Stimulated activated CD4-positive, alpha-beta T cell treated with anti-CD3 and anti-CD28 coated beads, Interleukin-4, amount 100 ng/mL, for 4 hours (primary cell): ENCODE measurements around the gene ASB15.
A peak's percentile ranks its signal among the peaks of the same experiment; 100 is the strongest.
"Not testable (repeated sequence)": the region's sequence is repeated elsewhere in the genome, so short reads cannot be mapped to it uniquely, and the experiment has no call there.

Source experiments
- DNase-seq, 2 experiments: peaks; one replicate each; pipeline ENCODE4 v3.0.0-alpha.2; 2020

Gene ASB15

DNA sequence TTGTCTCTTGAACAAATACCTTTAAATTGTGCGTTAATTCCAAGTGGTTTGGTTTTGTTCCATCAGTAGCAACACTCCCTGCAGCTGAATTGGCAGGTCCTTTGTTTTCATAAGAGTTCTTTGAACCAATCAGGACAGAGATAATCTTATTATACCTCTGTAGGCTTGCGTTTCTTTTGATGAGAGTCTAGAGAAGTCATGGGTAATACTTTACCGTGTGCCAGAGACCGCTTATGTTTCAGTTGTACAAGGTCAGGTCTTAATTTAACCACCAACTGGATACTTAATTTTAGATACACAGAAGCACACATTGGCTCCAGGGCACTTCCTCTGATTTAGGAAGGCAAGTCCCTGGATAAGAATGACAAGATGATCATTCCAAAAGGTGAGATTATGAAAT, at the start of gene ASB15:
TSS of gene ASB15 (plus strand) at position 292 of the 400 bp plus-strand sequence. CDS start 12,682 bp downstream, outside the sequence.
- no peak for DNase-seq

DNA sequence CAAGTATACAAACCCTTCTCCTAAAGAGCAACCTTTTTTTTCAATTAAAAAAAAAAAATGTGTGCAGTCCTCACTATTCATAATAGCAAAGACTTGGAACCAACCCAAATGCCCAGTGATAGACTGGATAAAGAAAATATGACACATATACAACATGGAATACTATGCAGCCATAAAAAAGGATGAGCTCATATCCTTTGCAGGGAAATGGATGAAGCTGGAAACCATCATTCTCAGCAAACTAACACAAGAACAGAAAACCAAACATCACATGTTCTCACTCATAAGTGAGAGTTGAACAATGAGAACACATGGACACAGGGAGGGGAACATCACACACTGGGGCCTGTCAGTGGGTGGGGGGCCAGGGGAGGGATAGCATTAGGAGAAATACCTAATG, 49.5 kb upstream of the ASB15 start:
- not testable (repeated sequence) for DNase-seq

DNA sequence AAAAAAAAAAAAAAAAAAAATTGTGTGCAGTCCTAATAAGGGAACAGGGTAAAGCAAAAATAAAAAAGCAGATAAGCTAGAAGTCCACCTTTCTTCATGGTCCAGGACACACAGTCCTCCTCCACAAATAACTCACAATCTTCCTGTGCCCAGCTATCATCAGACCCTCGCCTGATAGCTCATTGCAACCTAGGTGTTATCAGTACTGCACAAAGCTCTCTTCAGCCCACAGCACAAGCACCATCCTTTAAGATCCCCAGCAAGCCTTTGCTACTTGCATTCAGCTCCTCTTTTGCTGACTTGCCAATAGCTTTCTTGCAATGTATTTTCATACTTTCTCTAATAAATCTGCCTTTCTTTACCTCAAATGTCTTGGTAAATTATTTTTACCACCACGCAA, 49.0 kb upstream of the ASB15 start:
- no peak for DNase-seq

DNA sequence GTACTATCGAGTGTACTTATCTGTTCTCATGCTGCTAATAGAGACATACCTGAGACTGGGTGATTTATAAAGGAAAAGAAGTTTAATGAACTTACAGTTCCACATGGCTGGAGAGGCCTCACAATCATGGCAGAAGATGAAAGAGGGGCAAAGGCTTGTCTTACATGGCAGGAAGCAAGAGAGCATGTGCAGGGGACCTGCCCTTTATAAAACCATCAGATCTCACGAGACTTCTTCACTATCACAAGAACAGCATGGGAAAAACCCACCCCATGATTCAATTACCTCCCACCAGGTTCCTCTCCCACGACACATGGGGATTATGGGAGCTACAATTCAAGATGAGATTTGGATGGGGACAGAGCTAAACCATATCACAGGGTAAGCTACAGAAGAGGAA, 48.5 kb upstream of the ASB15 start:
- DNase-seq, result no peak

DNA sequence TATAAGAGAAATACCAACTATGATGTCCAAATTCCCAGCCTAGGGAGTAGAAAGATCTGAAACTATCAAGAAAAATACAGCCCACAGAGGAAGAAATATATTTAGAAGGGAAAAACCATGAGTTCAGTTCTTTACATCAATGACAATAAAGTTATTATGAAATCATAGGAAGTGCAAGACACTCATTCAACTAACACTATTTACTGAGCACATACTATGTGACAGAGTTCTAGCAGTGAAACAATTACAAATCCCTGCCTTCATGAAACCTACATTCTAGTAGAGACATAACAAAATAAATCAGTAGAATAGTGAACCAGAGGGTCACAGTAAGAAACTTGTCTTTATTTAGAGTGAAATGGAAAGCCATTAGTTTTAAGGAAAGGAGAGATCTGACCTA, 46.1 kb upstream of the ASB15 start:
- no peak for DNase-seq

DNA sequence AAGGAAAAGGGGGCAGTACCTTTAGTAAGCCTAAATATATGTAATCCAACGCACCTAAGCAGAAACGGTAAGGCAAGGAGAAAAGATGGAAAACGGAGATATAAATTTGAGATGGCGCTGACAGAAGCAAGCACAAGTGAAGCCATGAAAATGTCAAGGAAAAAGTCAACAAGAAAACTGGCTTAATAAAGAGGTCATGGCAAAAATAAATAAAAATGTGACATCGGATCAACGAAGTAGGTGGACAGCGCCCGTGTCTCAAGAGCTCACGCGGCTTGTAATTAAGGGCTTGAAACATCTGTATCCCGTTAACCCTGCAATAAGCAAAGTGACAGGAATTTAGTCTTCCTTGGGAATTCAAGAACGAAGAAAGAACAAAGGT, 44.6 kb upstream of the ASB15 start:
- DNase-seq, result no peak

DNA sequence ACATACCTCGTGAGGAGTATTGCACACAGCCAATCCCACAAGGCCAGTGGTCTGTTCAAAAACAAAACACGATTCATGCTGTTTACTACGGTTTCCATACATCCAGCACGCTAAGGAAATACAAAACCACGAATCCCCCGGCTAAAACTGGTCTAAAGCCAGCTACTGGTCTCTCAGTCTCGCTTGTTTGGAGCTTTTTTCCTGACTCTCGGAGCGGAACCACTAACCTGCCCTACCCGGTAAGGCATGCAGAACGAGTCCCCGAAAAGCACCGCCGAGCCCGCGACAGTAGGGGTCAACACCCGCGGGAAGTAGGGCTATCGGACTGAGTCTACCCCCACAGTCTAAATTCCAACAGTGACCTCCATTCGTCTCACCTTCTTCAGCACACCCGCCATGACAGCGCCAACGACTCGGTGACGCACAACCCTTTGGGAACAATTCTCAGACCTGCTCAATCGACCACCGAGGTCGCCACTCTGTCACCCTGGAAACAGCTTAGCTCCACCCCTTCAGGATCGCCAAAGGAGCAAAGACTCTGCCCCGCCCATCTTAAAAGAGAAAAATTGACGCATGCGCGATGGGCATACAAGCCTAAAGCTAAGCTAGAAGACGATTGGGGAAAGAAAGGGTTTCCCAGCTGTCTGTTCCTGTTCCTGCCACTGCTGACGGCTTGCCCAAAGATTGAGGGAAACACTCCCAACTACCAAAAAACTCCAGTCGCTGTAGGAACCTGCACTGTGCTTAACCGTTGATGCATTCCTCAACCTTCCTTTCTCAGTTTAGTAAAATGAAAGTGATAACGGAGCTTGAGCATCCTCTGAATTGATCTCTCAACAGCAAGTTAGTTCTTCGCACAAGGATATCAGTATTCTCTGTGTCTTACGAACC, 44.0 kb upstream of the ASB15 start, which contains the start of gene NDUFA5:
TSS of gene NDUFA5 (minus strand) at position 421 of the 891 bp plus-strand sequence. CDS start at position 398, 23 bp downstream.
- peak; percentile 87 to 97 for DNase-seq

DNA sequence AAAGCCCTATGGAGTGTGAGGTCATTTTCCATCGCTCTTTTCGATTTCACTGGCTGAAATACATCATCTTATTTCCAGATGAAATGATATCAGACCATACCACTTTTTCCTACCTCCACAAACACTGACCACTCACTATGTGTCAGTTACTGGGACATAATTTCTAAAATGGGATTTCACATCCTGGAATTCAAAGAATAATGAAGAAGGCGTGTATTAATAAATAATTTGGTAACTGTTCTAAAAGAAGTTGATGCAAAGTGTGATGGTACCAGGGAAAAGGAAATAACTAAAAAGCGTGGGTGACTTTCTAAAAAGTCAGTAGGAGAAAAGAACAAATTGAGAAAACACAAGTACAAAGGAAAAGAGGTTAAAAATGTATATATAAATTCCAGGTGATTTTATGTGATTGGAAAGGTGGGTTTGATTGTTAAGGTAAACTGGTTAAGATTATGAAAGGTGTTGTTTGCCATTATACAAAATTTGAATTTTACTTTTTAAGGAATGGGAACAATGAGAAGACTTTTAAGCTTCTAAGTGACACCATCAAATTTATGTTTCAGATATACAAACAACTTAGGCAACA, 43.2 kb upstream of the ASB15 start:
- DNase-seq, result no peak

DNA sequence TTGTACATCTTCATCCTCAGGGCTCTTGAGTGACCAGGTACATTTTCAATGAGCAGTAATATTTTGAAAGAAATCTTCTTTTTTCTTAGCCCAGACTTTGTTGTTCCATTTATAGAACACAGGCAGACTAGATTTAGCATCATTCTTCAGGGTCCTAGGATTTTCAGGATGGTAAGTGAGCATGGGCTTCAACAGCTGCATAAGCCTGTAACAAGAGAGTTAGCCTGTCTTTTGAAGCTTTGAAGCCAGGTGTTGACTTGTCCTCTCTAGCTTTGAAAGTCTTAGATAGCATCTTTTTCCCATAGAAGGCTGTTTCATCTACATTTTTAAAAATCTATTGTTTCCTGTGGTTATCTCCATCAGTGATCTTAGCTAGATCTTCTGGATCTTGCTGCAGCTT, 39.5 kb upstream of the ASB15 start:
- DNase-seq, result no peak

DNA sequence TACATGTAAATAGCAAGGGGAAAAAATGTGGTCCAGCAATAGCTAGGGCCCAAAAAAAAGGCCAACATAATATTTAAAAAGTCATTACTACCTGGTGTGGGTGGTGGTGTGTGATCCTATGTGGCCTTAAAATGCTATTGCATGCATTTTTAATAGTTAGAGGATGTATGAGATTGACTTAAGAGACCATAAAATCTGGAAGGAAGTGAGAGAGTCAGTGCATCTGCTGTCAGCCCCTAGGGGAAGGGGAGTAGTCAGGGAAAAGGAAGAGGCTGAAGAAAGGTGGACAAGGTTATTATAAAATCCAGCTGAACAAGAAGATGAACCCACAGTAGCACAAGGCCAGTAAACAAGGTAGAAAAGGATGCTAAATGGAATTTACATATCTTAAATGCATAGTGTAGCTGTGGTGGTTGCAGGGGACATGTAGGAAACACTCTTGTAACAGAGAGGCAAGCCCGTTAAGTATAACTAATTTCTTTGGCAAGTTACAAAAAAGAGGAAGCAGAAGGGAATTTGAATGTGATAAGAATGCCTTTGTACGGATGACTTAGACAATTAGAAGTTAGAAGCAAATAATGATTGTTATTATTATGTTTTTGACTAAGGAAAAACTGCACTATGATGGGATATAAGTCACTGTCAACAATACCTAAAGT, 32.1 kb upstream of the ASB15 start:
- no peak for DNase-seq

DNA sequence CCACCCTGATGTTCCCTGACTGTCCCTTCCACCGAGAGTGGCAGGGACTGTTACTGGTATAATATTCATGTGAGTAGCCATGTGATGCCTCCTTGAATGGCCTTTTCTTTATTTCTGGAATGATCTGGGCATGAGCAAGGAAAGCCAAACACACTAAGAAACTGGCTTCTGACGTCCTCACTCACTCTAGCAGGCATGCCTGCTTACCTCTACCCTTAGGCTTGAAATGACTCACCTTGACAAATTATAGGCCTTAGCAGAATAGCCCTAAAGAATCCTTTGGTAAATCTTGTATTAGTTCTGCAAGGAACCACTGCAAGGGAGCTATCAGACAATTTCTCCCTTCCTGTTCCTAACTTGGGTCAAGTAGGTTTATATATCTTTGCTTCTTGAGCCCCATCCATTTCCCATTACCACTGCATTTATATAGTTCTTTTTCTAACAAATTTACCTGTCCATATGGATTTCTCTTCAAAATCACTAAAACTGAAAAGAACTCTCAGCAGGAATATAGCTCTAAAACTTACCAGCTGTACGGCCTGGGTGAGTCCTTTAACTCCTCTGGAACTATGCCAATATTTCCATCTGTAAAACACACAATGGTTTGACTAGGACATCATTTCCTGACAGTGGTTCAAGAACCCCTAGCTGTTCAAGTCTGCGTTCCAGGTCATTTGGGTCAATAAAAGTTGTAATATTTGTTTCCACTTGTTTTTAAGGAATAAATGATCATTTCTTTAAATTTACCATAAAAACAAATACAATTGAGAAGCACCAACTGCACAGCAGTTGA, 31.0 kb upstream of the ASB15 start:
- no peak for DNase-seq

DNA sequence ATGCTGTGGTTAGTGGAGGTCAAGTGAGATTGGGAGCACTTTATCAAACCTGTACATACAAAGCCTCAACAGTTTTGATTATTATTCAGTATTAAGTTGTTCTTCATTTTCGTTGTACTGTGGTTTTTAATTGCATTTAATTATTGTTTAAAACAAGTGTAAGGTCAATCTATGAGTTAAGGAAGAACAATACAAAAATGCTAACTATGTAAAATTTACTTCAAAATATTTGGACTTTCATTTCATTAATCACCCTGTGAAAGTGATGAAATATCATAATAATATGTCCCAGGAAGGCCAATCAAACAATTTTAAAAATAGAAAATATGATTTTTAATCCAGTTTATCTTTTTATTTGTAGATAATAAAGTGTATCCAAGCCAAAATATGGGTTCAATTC, 30.4 kb upstream of the ASB15 start:
- no peak for DNase-seq

DNA sequence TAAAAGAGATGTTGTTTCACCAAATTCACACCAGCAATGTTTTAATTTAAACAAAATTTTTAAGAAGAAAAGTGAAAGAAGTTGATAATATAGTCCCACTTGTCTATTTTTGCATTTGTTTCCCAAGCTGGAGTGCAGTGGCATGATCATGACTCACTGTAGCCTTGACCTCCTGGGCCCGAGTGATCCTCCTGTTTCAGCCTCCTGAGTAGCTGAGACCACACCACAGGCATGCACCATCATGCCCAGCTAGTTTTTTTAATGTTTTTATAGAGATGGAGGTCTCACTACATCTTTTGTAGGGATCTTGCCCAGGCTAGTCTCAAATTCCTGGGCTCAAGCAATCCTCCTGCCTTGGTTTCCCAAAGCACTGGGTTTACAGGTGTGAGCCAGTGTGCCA, 29.9 kb upstream of the ASB15 start:
- DNase-seq, result no peak

DNA sequence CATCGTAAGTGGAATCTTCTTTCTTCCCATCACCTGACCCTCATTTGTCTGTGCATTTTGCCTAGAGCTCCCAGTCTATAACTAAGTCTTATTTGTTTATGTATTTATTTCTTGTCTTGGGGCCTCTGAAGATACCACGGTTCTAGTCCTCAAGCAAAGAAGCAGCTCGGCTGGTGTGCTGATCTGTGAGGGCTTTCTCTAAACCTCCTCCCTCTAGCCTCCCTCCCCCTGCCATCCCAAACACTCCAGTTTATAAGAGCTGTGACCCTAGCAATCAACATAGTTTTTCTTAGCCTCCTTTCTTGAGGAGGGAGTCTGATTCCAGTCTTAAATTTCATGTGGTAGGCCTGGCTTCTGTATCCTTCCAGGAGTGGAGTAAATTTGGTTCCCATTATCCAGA, 28.3 kb upstream of the ASB15 start:
- no peak for DNase-seq

DNA sequence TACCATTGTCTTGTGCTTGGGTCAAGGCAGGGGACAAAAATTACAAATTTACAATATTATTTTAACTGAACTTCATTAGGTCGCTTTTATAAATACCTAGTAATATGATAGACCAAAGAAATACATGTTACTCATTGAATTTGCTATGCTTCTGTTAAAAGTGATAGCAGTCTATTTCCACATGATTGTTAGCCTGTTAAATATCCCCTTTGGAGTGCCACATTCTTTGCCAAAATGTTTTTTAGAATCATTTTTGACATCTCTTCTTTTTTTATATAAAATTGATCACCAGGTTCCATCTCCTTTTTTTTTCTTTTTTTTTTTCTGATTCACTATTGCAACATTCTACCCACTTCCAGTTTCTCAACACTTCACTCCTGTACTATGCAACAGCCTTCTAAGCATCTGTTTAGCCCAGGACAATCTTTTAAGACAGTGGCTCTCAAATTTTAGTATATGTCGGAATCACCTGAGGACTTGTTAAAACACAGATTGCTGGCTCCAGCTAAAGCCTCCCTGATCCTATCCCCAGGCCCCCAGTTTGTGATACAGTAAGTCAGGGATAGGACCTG, 27.6 kb upstream of the ASB15 start:
- DNase-seq, result no peak

DNA sequence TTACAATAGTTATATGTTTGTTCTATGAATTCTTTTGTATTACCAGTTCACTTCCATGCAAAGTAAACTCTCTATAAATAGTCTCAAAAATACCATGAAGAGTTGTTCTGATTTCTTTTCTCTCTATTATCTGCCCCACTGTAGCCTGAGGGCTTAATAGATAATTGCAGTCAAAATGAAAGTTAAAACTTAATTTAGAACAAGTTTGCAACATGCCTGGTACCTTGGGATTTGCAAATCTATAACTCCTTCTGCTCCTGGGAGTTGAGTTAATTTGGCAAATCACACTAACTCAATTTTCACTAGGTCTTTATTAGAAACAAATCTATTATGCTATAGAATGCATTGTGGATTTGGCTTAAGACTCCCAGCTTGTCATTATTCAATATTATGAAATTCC, 22.2 kb upstream of the ASB15 start:
- DNase-seq, result no peak

DNA sequence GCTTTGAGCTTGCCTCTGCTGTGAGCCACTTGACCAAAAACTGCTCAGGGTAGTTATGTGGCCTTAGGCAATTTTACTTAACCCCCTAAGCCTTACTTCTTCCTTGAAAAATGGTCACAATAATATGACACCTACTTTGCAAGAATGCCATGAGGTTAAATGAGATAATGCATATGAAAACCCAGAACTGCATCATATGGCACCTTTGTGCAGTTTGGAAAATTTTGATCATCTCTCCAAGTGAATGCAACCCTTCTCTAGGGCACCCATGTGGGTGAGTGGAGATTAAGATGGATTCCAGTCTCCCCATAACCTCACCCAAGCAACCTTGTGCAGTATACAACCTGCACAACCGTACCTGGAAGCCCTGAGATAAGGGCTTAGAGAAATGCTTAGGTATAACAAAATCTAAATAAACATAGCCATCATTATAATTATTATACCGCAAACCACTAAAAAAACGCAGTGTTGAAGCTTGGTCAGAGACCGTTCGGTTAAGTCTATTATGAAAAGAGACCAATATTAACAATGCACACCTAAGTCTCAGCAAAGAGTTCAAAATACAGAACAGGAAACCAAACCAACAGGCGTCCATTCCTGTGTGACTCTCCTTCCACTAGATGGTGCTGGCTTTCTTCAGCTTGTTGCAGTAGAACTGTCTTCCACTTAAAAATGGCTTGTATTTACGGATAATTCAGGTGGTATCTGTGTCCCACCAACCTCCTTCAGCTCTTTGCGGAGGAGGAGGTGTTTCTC, 21.0 kb upstream of the ASB15 start:
- DNase-seq, result no peak

DNA sequence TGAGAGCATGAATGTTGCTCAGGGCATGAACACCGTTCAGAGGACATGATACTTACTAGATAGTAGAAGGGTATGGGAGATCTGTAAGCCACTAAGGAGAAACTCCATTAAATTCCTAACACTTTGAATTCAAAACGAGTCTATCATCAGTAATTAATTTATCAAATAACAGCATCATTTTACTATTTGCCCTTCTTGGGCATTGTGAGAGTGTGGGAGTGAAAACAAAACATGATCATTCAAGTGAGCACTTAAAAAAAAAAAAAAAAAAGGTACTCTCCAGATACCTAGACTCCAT, 20.5 kb upstream of the ASB15 start:
- no peak for DNase-seq

DNA sequence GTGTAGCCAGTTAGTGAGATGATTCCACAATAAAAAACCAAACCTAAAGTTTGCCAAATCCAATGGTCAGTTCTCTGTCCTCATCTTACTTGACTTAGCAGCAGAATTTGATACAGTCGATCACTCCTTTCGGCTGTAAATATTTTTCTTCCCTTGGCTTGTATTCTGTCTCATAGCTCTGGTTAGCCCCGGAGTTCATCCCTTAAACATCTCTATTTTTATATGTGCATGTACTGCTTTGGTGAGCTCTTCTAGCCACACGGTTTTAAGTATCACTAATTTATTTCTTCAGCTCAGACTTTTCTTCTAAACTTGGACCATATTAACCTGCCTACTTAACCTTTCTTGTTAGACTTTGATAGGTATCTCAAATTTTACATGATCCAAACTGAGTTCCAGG, 17.8 kb upstream of the ASB15 start:
- no peak for DNase-seq

DNA sequence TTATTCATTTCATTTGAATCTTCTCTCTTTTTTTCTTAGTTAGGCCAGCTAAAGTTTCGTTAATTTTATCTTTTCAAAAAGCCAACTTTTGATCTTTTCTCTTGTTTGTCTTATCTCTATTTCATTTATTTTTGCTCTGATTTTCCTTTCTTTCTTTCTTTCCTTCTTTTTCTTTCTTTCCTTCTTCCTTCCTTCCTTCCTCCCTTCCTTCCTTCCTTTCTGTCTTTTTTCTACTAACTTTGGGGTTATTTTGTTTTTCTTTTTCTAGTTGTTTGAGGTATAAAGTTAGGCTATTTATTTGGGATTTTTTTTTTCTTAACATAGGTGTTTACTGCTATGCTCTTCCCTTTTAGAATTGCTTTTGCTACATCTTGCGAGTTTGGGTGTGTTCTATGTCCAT, 13.2 kb upstream of the ASB15 start:
- no peak for DNase-seq

DNA sequence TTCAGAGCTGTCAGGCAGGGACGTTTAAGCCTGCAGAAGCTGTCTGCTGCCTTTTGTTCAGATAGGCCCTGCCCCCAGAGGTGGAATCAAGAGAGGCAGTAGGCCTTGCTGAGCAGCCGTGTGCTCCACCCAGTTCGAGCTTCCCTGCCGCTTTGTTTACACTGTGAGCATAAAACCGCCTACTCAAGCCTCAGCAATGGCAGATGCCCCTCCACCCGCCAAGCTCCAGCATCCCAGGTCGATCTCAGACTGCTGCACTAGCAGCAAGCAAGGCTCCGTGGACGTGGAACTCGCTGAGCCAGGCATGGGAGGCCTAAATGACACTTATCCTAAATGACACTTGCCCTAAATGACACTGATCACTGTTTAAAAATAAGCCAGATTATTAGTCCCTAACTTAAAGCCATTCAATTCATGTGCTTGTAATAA, 6.8 kb upstream of the ASB15 start:
- no peak for DNase-seq

DNA sequence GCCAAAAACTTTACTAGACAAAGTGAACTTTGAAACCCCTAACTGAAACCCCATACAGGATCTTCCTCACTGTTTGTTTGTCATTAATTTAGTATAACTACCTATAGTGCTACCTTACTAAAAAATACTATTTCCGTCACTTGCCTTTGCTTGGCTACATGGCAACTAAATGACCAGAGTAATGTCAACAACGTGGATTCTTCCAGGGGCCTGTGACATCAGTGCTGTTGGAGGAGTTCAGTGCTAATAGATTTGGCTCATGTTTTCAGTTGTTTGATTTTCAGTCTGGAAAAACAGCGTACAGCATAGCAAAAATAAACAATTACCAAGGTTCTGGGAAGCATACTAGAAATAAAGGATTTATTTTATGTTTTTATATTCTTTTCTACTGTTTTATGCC, 3.0 kb upstream of the ASB15 start:
- DNase-seq, result no peak
